Measurements from ENCODE around the gene PDIA4.
A peak's percentile ranks its signal among the peaks of the same experiment; 100 is the strongest.
"Not testable (repeated sequence)": the region's sequence is repeated elsewhere in the genome, so short reads cannot be mapped to it uniquely, and the experiment has no call there.

Gene PDIA4

GRCh38 chr7:149028346-149029109 lies at the start of gene PDIA4:
TSS of gene PDIA4 (minus strand) at chr7:149028505. CDS start at chr7:149028408, 97 bp downstream.
- peaks cover 6% of the 10 kb centered on the region for H3K36me3 Mint-ChIP-seq
- no peaks in the 10 kb centered on the region for H3K27me3 Mint-ChIP-seq
- H3K9me3 Mint-ChIP-seq: no peaks in the 10 kb centered on the region

GRCh38 chr7:149077594-149077993 lies 49.3 kb upstream of the PDIA4 start:
- Mint-ChIP-seq H3K36me3 (peaks cover 7% of the 10 kb centered on the region), H3K4me3 (no peak overlapping the region), H3K9me3 (no peaks in the 10 kb centered on the region), H3K27ac (no peak overlapping the region), H3K27me3 (no peaks in the 10 kb centered on the region), H3K4me1 (peaks cover 24% of the 10 kb centered on the region)

More at GRCh38 chr7:149028346-149029109, at the start of gene PDIA4:
- Mint-ChIP-seq H3K27ac (peak within 1 kb of the TSS; percentile 93), H3K4me1 (peaks cover 35% of the 10 kb centered on the region), H3K4me3 (peak within 1 kb of the TSS; percentile 91)

- H3K9me3 Mint-ChIP-seq: no peaks in the 10 kb centered on the region
- H3K27ac Mint-ChIP-seq: no peak overlapping the region
- H3K4me1 Mint-ChIP-seq: peaks cover 13% of the 10 kb centered on the region
- H3K4me3 Mint-ChIP-seq: no peak overlapping the region
- peaks cover 7% of the 10 kb centered on the region for H3K36me3 Mint-ChIP-seq
- H3K27me3 Mint-ChIP-seq: no peaks in the 10 kb centered on the region
Measured at GRCh38 chr7:149075286-149075685, 47.0 kb upstream of the PDIA4 start.

DNA sequence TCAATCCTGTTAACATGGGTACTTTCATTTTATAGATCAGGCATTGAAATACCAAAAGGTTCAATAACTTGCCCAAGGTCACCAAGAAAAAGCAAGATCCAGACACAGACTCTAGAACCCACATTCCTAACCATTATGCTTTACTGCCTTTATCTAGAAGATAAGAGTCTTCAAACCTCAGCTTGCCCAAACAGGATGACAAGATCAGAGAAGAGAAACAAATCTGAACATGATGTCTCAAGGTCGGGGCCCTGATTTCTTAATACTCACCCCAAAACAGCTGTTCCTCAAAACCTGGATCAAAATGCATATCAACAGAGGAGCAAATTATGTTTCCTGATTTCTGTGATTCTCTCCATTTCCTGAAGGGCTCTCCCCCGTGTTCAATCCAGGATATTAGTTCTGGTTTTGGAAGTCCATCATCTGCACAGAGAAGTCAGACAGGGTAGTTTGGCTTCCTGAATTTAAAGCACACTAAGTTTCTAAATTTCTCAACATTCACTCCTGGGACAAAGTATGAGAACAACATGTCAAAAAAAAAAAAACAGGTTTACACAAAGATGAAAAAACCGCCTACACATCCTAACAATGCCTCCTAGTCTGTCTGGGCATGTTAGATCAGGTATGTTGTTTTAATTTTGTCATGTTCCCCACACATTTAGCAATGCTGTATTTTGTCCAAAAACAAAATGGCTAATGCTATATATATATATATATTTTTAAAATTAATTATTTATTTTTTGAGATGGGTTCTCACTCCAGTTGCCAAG lies 46.0 kb upstream of the PDIA4 start:
- H3K4me3 Mint-ChIP-seq: no peak overlapping the region
- no peaks in the 10 kb centered on the region for H3K9me3 Mint-ChIP-seq
- H3K4me1 Mint-ChIP-seq: peaks cover 11% of the 10 kb centered on the region
- no peaks in the 10 kb centered on the region for H3K27me3 Mint-ChIP-seq
- H3K36me3 Mint-ChIP-seq: peaks cover 7% of the 10 kb centered on the region
- H3K27ac Mint-ChIP-seq: no peak overlapping the region

DNA sequence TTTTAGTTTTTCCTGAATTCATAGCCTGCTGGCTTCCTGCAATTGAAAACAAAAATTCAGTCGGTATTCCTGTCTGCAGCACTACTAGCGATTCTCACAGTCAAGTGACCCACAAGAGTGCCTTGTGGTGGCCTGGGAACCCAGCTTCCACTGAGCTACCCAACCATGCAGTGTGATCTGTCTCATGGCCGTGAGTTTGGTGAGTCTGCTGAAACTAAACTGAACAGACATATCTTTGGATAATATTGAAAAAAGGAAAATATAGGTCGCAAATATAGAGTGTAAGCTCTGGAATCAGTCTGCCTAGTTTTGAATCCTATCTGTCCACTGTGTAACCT lies 44.1 kb upstream of the PDIA4 start:
- peaks cover 7% of the 10 kb centered on the region for H3K36me3 Mint-ChIP-seq
- H3K4me3 Mint-ChIP-seq: peak overlapping the region; percentile 33
- H3K9me3 Mint-ChIP-seq: no peaks in the 10 kb centered on the region
- H3K27me3 Mint-ChIP-seq: no peaks in the 10 kb centered on the region
- H3K4me1 Mint-ChIP-seq: peaks cover 15% of the 10 kb centered on the region
- H3K27ac Mint-ChIP-seq: peak overlapping the region; percentile 46

- H3K27me3 Mint-ChIP-seq: no peaks in the 10 kb centered on the region
- no peaks in the 10 kb centered on the region for H3K9me3 Mint-ChIP-seq
- peak overlapping the region; percentile 30 for H3K27ac Mint-ChIP-seq
- peaks cover 13% of the 10 kb centered on the region for H3K4me1 Mint-ChIP-seq
- no peak overlapping the region for H3K4me3 Mint-ChIP-seq
- peaks cover 4% of the 10 kb centered on the region for H3K36me3 Mint-ChIP-seq
Measured at GRCh38 chr7:149071641-149072437, 43.5 kb upstream of the PDIA4 start.

- H3K4me1 Mint-ChIP-seq: peaks cover 11% of the 10 kb centered on the region
- no peak overlapping the region for H3K27ac Mint-ChIP-seq
- no peaks in the 10 kb centered on the region for H3K9me3 Mint-ChIP-seq
- H3K36me3 Mint-ChIP-seq: peaks cover 1% of the 10 kb centered on the region
- H3K27me3 Mint-ChIP-seq: no peaks in the 10 kb centered on the region
- no peak overlapping the region for H3K4me3 Mint-ChIP-seq
Measured at GRCh38 chr7:149071182-149071635, 42.9 kb upstream of the PDIA4 start.

DNA sequence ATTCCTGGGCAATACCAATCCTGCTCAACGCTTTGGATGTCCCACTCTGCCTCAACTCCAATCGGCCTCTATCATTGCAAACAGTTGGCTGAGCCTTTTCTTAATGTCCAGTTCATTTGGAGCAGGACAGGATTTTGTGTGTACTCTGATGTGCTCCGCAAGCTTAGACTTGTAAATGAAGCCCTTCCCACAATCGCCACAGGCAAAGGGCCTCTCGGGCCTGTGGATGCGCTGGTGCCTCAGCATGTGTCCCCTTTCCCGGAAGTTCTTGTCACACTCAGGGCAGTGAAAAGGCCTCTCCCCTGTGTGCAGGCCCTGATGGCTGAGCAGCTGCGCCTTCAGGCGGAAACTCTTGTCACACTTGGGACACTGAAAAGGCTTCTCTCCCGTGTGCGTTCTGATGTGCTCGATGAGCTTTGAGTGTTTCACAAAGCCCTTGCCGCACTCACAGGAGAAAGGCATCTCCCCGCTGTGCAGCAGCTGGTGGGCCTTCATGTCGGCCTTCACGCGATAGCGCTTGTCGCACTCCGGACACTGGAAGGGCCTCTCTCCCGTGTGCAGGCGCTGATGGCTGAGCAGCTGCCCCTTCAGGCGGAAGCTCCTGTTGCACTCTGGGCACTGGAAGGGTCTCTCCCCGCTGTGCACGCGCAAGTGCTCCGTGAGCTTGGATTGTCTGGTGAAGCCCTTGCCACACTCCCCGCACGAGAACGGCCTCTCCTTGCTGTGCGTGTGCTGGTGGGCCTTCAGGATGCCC lies 42.2 kb upstream of the PDIA4 start:
- no peak overlapping the region for H3K4me3 Mint-ChIP-seq
- H3K4me1 Mint-ChIP-seq: peaks cover 11% of the 10 kb centered on the region
- no peaks in the 10 kb centered on the region for H3K27me3 Mint-ChIP-seq
- no peaks in the 10 kb centered on the region for H3K9me3 Mint-ChIP-seq
- H3K36me3 Mint-ChIP-seq: peaks cover 1% of the 10 kb centered on the region
- H3K27ac Mint-ChIP-seq: no peak overlapping the region

GRCh38 chr7:149067869-149068268 lies 39.6 kb upstream of the PDIA4 start:
- Mint-ChIP-seq H3K36me3 (peaks cover 1% of the 10 kb centered on the region), H3K27me3 (no peaks in the 10 kb centered on the region), H3K27ac (no peak overlapping the region), H3K9me3 (no peaks in the 10 kb centered on the region), H3K4me1 (peaks cover 8% of the 10 kb centered on the region), H3K4me3 (no peak overlapping the region)

GRCh38 chr7:149063476-149063875 lies 35.2 kb upstream of the PDIA4 start:
- H3K27me3 Mint-ChIP-seq: no peaks in the 10 kb centered on the region
- H3K4me3 Mint-ChIP-seq: no peak overlapping the region
- H3K9me3 Mint-ChIP-seq: no peaks in the 10 kb centered on the region
- H3K36me3 Mint-ChIP-seq: no peaks in the 10 kb centered on the region
- H3K4me1 Mint-ChIP-seq: peaks cover 8% of the 10 kb centered on the region
- no peak overlapping the region for H3K27ac Mint-ChIP-seq

DNA sequence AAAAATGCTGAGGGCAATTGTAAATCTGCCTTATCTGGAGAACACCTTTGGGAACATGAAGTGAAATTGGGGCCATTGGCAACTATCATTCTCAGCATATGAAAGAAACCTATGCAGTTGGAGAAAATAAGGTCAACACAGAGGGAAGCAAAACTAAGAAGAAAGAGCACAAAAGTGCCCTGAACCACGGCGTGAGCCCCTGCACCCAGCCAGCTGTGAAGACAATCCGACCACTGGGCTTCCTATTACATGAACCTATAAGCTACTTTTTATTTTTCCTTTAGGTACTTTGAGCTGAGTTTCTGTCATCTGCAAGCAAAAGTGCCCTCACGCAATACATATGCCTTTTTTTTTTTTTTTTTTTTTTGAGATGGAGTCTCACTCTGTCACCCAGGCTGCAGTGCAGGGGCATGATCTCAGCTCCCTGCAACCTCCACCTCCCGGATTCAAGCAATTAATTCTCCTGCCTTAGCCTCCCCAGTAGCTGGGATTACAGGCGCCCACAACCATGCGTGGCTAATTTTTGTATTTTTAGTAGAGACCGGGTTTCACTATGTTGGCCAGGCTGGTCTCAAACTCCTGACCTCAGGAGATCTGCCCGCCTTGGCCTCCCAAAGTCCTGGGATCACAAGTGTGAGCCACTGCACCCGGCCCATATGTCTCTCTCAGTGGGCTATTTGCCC lies 34.1 kb upstream of the PDIA4 start:
- not testable (repeated sequence) for H3K9me3 Mint-ChIP-seq, H3K27ac Mint-ChIP-seq, H3K4me3 Mint-ChIP-seq, H3K36me3 Mint-ChIP-seq, H3K27me3 Mint-ChIP-seq, H3K4me1 Mint-ChIP-seq

- no peaks in the 10 kb centered on the region for H3K9me3 Mint-ChIP-seq
- no peak overlapping the region for H3K27ac Mint-ChIP-seq
- peaks cover 3% of the 10 kb centered on the region for H3K4me1 Mint-ChIP-seq
- H3K36me3 Mint-ChIP-seq: no peaks in the 10 kb centered on the region
- H3K4me3 Mint-ChIP-seq: no peak overlapping the region
- no peaks in the 10 kb centered on the region for H3K27me3 Mint-ChIP-seq
Measured at GRCh38 chr7:149060156-149060555, 31.9 kb upstream of the PDIA4 start.

GRCh38 chr7:149053885-149054284 lies 25.6 kb upstream of the PDIA4 start:
- H3K4me3 Mint-ChIP-seq: no peak overlapping the region
- no peaks in the 10 kb centered on the region for H3K9me3 Mint-ChIP-seq
- no peaks in the 10 kb centered on the region for H3K36me3 Mint-ChIP-seq
- H3K27me3 Mint-ChIP-seq: no peaks in the 10 kb centered on the region
- no peaks in the 10 kb centered on the region for H3K4me1 Mint-ChIP-seq
- H3K27ac Mint-ChIP-seq: no peak overlapping the region

GRCh38 chr7:149053384-149053783 lies 25.1 kb upstream of the PDIA4 start:
- no peak overlapping the region for H3K4me3 Mint-ChIP-seq

GRCh38 chr7:149050941-149051340 lies 22.6 kb upstream of the PDIA4 start:
- H3K27me3 Mint-ChIP-seq: no peaks in the 10 kb centered on the region
- H3K4me1 Mint-ChIP-seq: no peaks in the 10 kb centered on the region
- no peak overlapping the region for H3K4me3 Mint-ChIP-seq
- no peaks in the 10 kb centered on the region for H3K36me3 Mint-ChIP-seq
- no peak overlapping the region for H3K27ac Mint-ChIP-seq
- no peaks in the 10 kb centered on the region for H3K9me3 Mint-ChIP-seq

More at GRCh38 chr7:149053384-149053783, 25.1 kb upstream of the PDIA4 start:
- Mint-ChIP-seq H3K4me1 (no peaks in the 10 kb centered on the region), H3K36me3 (no peaks in the 10 kb centered on the region), H3K27ac (no peak overlapping the region), H3K9me3 (no peaks in the 10 kb centered on the region), H3K27me3 (no peaks in the 10 kb centered on the region)
